ENCODE results near the gene SGTA. TPM values are rescaled to one million over a fixed set of nuclear protein-coding genes. Genes with fewer than 3 reads are reported as not detected.

SGTA gene
- total RNA-seq, 1 experiment from 2014 or later = 85.7 TPM

DNA sequence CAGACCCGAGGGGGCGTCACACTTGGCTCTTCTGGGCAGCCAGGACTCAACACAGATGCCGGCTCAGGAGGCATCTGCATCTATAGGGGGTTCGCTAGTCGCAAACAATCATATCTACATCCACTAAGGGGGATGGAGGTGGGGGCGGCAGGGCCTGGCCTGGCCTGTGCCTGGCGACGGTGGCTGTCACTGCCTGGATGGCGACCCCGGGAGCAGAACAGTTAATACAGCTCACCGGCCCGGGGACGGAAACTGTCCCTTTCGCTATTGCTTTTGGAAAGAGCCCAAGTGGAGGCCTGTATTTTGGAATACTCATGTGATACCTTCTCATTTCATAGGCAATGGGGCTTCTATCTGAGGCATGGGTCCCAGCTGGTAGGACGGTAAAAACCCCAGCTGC lies 17.7 kb downstream of the SGTA start:
- BruUV-seq (replicated peaks) = no TSS peak
- no peak for TF ChIP-seq REST (IDR thresholded peaks at IDR 0.05; ENCODE audit: insufficient read depth in 1 of 2, low read depth in 2 of 2, low read length in 1 of 2)
- no peak for TF ChIP-seq CTCF (IDR thresholded peaks at IDR 0.05)
- no peak overlapping the region for H3K4me3 ChIP-seq (ENCODE audit: low read depth in 2 of 2, low read length in 2 of 2)
- no peaks in the 10 kb centered on the region for H3K27me3 ChIP-seq (ENCODE audit: control insufficient read depth, insufficient read depth, low read length)
- H3K36me3 ChIP-seq (ENCODE audit: control insufficient read depth, insufficient read depth, low read length) = no peaks in the 10 kb centered on the region; the same call in 1 of the 2 replicates
- no peaks in the 10 kb centered on the region for H3K9me3 ChIP-seq (ENCODE audit: control insufficient read depth, insufficient read depth, low read depth, low read length)
- POLR2A ChIA-PET = no interaction called here
- CTCF ChIA-PET = no interaction called here
- intact Hi-C loops (cut with micrococcal nuclease; ENCODE audit: unreplicated experiment) (no loop called here), in situ Hi-C loops (cut with HindIII; ENCODE audit: low pct_unique_long_range_greater_than_20kb, low sequenced_read_pairs) (no loop called here)
- H3K4me1 ChIP-seq (ENCODE audit: control insufficient read depth, insufficient read depth, low read length) = no peaks in the 10 kb centered on the region
- DNase-seq (ENCODE audit: low read depth, low spot score) = no peak
- no peak for ATAC-seq
- no peak overlapping the region for H3K27ac ChIP-seq (ENCODE audit: low read length)

DNA sequence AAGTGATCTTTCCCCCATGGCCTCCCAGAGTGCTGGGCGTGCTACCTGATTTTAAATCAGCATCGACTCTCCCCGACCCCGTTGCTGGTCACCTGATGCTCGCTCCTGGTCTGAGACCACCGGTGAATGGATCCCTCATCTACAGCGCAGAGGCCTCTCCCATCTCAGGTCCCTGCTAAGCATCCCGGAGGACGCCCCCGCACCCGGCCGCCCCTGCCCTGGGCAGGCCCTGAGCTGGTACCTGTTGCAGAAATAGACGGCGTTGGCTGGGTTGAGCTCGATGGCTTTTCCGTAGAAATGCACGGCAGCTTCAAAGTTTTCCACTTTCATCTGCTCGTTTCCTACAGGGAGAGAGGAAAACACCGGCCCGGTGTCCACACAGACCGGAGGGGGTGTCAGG lies 18.1 kb downstream of the SGTA start:
- intact Hi-C loops (cut with micrococcal nuclease; ENCODE audit: unreplicated experiment) = no loop called here
- BruUV-seq (replicated peaks) = no TSS peak
- TF ChIP-seq CTCF (IDR thresholded peaks at IDR 0.05) = no peak
- TF ChIP-seq TCF7L2 (IDR thresholded peaks at IDR 0.05; ENCODE audit: low read depth, low read length) = no peak
- no peak for TF ChIP-seq POLR2AphosphoS5 (IDR thresholded peaks at IDR 0.05; ENCODE audit: low read depth, low read length)
- no peak for TF ChIP-seq REST (IDR thresholded peaks at IDR 0.05; ENCODE audit: insufficient read depth in 1 of 2, low read depth in 2 of 2, low read length in 1 of 2)
- TF ChIP-seq SIN3A (IDR thresholded peaks at IDR 0.05; ENCODE audit: borderline replicate concordance, insufficient read depth, low read depth, low read length) = no peak
- H3K4me1 ChIP-seq (ENCODE audit: control insufficient read depth, insufficient read depth, low read length) = no peaks in the 10 kb centered on the region
- no peaks in the 10 kb centered on the region for H3K27me3 ChIP-seq (ENCODE audit: control insufficient read depth, insufficient read depth, low read length)
- no peak overlapping the region for H3K27ac ChIP-seq (ENCODE audit: low read length)
- ChIA-PET POLR2A (no interaction called here), CTCF (no interaction called here)
- no peaks in the 10 kb centered on the region for H3K9me3 ChIP-seq (ENCODE audit: control insufficient read depth, insufficient read depth, low read depth, low read length)
- DNase-seq (ENCODE audit: low read depth, low spot score) (no peak), ATAC-seq (no peak)
- in situ Hi-C loops (cut with HindIII; ENCODE audit: low pct_unique_long_range_greater_than_20kb, low sequenced_read_pairs) = no loop called here
- no peaks in the 10 kb centered on the region; the same call in 1 of the 2 replicates for H3K36me3 ChIP-seq (ENCODE audit: control insufficient read depth, insufficient read depth, low read length)
- no peak overlapping the region for H3K4me3 ChIP-seq (ENCODE audit: low read depth in 2 of 2, low read length in 2 of 2)
